Measurements from ENCODE around the gene PRKCE. TPM values are rescaled to one million over a fixed set of nuclear protein-coding genes. Genes with fewer than 3 reads are reported as not detected.

The PRKCE gene
- total RNA-seq, 1 experiment from 2014 or later = 2.4 TPM

DNA sequence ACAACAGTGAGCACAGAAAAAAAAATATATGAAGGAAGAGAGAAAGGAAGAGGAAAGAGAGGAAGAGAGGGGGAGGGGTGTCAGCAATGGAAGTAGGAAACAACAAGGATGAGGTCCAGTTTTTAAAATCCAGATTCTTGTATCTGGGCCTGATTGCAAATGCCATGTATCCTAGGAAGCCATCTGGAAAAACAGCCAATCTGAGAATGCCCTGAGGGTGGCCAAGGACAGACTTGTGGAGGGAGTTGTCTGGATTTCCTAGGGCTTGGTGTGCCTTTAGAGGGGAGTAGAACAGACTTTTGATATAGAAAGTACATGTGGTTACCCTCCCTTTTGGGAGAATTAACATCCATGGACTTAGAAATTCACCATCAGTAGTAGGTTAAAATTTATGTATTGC lies 47.1 kb downstream of the PRKCE start:
- TF ChIP-seq, protein P1, sequence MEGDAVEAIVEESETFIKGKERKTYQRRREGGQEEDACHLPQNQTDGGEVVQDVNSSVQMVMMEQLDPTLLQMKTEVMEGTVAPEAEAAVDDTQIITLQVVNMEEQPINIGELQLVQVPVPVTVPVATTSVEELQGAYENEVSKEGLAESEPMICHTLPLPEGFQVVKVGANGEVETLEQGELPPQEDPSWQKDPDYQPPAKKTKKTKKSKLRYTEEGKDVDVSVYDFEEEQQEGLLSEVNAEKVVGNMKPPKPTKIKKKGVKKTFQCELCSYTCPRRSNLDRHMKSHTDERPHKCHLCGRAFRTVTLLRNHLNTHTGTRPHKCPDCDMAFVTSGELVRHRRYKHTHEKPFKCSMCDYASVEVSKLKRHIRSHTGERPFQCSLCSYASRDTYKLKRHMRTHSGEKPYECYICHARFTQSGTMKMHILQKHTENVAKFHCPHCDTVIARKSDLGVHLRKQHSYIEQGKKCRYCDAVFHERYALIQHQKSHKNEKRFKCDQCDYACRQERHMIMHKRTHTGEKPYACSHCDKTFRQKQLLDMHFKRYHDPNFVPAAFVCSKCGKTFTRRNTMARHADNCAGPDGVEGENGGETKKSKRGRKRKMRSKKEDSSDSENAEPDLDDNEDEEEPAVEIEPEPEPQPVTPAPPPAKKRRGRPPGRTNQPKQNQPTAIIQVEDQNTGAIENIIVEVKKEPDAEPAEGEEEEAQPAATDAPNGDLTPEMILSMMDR (conservative IDR thresholded peaks at IDR 0.05; ENCODE audit: low read depth, low read length) = no peak
- no peak for TF ChIP-seq EZH2 (IDR thresholded peaks at IDR 0.05; ENCODE audit: borderline replicate concordance, low read depth, low read length, poor library complexity, severe bottlenecking)

DNA sequence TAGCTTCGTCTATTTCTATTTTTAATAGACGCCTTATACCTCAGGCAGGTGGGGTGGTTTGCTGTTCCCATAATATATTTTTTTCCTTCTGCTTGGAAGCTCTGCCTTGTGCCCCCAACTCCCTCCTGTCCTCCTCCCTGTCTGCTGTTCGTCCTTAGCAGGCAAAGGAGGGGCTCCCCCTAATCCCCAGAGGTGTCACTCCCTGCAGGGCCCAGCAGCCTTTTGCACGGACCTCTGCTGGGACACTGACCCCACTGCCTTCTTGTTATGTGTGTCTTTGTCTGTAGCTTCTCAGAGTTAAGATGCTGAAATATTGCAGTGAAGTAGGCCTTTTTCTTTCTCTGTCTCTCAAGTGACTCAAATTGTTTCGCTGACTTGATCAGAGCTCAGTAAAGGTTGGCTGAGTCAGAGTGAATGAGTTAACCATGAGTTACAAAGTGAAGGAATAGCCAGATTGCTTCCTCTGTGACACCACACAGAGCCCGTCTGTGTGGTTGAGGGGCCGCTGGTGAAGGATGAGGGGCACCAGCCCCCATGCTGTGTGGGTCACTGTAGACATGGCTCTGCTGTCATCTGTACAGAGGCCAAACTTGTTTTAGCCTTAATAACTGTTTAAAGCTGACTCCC lies 47.7 kb downstream of the PRKCE start:
- TF ChIP-seq EZH2 (IDR thresholded peaks at IDR 0.05; ENCODE audit: borderline replicate concordance, low read depth, low read length, poor library complexity, severe bottlenecking) = no peak
- TF ChIP-seq, protein P1 (conservative IDR thresholded peaks at IDR 0.05; ENCODE audit: low read depth, low read length) = no peak
- CTCF ChIA-PET = no interaction called here
- Histone ChIP-seq H3K9me3 (ENCODE audit: low read depth, low read length, poor library complexity, severe bottlenecking) (no peaks in the 10 kb centered on the region), H3K4me1 (ENCODE audit: insufficient read depth, low read length, poor library complexity, severe bottlenecking) (no peaks in the 10 kb centered on the region), H3K4me3 (ENCODE audit: low read depth, low read length, poor library complexity, severe bottlenecking) (no peak overlapping the region), H3K36me3 (ENCODE audit: insufficient read depth, low read length, poor library complexity, severe bottlenecking) (no peaks in the 10 kb centered on the region), H3K27me3 (replicated peaks; ENCODE audit: insufficient read depth, low read depth, low read length, poor library complexity) (peaks cover 6% of the 10 kb centered on the region), H3K27ac (ENCODE audit: low read depth, low read length, poor library complexity, severe bottlenecking) (no peak overlapping the region)
- no TSS peak for BruUV-seq (replicated peaks)
- no peak for DNase-seq (ENCODE audit: low spot score)
- intact Hi-C loops (cut with micrococcal nuclease; ENCODE audit: unreplicated experiment) = no loop called here
- POLR2A ChIA-PET (ENCODE audit: low non-redundant PET) = no interaction called here

More for the DNA sequence above, 47.1 kb downstream of the PRKCE start:
- H3K4me1 ChIP-seq (ENCODE audit: insufficient read depth, low read length, poor library complexity, severe bottlenecking) = no peaks in the 10 kb centered on the region
- no TSS peak for BruUV-seq (replicated peaks)
- H3K27ac ChIP-seq (ENCODE audit: low read depth, low read length, poor library complexity, severe bottlenecking) = no peak overlapping the region
- H3K27me3 ChIP-seq (replicated peaks; ENCODE audit: insufficient read depth, low read depth, low read length, poor library complexity) = peaks cover 2% of the 10 kb centered on the region
- intact Hi-C loops (cut with micrococcal nuclease; ENCODE audit: unreplicated experiment) = no loop called here
- no peaks in the 10 kb centered on the region for H3K9me3 ChIP-seq (ENCODE audit: low read depth, low read length, poor library complexity, severe bottlenecking)
- H3K36me3 ChIP-seq (ENCODE audit: insufficient read depth, low read length, poor library complexity, severe bottlenecking) = no peaks in the 10 kb centered on the region
- no peak for DNase-seq (ENCODE audit: low spot score)
- H3K4me3 ChIP-seq (ENCODE audit: low read depth, low read length, poor library complexity, severe bottlenecking) = no peak overlapping the region
- POLR2A ChIA-PET (ENCODE audit: low non-redundant PET) = no interaction called here
- CTCF ChIA-PET = no interaction called here

DNA sequence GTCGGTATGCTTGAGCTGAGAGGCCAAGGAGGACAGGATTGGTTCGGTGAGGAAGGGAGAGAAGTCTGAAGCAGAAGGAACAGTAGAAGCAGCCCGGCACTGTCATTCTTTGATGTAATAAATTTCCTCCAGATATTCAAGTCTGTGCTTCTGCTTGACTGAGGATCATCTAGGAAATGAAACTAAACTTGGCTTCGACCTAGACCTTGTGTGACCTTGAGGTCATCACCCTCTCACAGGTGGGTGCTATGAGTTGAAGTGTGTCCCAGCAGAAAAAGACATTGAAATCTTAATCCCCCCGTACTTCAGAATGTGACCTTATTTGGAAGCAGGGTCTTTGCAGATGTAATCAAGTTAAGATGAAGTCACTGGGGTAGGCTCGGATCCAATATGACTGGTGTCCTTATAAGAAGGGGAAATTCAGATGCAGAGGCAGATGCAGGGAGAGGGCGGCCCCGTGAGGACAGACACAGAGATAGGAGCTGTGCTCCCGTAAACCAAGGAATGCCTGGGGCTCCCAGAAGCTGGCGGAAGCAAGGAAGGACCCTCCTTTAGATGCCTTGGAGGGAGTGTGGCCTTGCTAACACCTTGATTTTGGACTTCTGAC lies 49.0 kb downstream of the PRKCE start:
- Histone ChIP-seq H3K36me3 (ENCODE audit: insufficient read depth, low read length, poor library complexity, severe bottlenecking) (no peaks in the 10 kb centered on the region), H3K9me3 (ENCODE audit: low read depth, low read length, poor library complexity, severe bottlenecking) (no peaks in the 10 kb centered on the region), H3K4me1 (ENCODE audit: insufficient read depth, low read length, poor library complexity, severe bottlenecking) (no peaks in the 10 kb centered on the region), H3K27ac (ENCODE audit: low read depth, low read length, poor library complexity, severe bottlenecking) (no peak overlapping the region), H3K27me3 (replicated peaks; ENCODE audit: insufficient read depth, low read depth, low read length, poor library complexity) (peaks cover 6% of the 10 kb centered on the region), H3K4me3 (ENCODE audit: low read depth, low read length, poor library complexity, severe bottlenecking) (no peak overlapping the region)
- POLR2A ChIA-PET (ENCODE audit: low non-redundant PET) = no interaction called here
- CTCF ChIA-PET = no interaction called here
- no TSS peak for BruUV-seq (replicated peaks)
- TF ChIP-seq EZH2 (IDR thresholded peaks at IDR 0.05; ENCODE audit: borderline replicate concordance, low read depth, low read length, poor library complexity, severe bottlenecking) = no peak
- TF ChIP-seq, protein P1 (conservative IDR thresholded peaks at IDR 0.05; ENCODE audit: low read depth, low read length) = no peak
- DNase-seq (ENCODE audit: low spot score) = no peak
- intact Hi-C loops (cut with micrococcal nuclease; ENCODE audit: unreplicated experiment) = no loop called here
